HG02610 (cell line): ENCODE measurements around the gene HOXA4.

Experiments
- ATAC-seq: cut with Tn5 transposase; IDR thresholded peaks from one replicate; pipeline ENCODE4 v1.9.1; 2021; ENCODE audit warnings: mild to moderate bottlenecking, moderate library complexity; ENCODE audit not compliant: unreplicated experiment

The HOXA4 gene

GRCh38 chr7:27158436-27159265, 28.1 kb upstream of the HOXA4 start:
- no peak for ATAC-seq

GRCh38 chr7:27157702-27158431, 27.3 kb upstream of the HOXA4 start:
- ATAC-seq = no peak

DNA sequence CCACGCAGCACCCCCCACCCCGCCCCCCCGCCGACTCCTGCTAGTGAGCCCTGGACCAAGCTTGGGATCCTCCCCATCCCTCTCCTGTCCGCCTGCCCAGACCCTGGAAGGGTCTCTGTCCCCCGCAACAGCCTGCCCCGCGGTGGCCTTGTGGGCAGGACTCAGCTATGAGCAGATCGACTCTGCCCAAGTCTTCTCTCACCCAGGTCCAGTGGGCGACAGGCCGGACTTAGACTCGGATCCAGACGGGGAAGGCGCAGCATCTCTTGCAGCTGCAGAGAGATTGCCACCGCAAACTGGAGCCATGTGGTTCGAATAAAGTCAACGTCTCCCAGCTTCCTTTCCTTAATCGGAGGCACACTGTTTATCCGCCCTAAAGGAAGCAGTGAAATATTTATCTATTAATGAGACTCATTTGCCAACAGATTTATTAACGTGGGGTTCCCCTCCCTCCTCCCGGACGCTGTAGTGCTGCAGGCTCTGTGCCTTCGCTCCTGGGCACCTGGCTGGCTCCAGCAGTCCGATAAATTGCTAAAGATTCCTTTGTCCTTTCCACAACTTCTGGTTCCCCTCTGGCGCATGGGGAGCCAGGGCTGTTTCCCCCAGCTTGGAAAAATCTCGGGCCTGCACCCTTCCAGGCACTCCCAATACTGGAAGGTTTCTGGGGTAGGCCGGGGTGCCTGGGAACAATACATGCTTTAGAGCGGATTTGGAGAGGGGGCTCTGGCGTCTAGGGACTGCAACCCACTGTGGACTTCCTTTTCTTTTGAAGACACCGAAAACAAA, 26.6 kb upstream of the HOXA4 start:
- no peak for ATAC-seq

- ATAC-seq = no peak
Measured at GRCh38 chr7:27156508-27156898, 25.9 kb upstream of the HOXA4 start, which contains the start of gene HOXA7. HOXA7 (minus strand) TSS chr7:27156675; CDS start chr7:27156545, 130 bp downstream.

DNA sequence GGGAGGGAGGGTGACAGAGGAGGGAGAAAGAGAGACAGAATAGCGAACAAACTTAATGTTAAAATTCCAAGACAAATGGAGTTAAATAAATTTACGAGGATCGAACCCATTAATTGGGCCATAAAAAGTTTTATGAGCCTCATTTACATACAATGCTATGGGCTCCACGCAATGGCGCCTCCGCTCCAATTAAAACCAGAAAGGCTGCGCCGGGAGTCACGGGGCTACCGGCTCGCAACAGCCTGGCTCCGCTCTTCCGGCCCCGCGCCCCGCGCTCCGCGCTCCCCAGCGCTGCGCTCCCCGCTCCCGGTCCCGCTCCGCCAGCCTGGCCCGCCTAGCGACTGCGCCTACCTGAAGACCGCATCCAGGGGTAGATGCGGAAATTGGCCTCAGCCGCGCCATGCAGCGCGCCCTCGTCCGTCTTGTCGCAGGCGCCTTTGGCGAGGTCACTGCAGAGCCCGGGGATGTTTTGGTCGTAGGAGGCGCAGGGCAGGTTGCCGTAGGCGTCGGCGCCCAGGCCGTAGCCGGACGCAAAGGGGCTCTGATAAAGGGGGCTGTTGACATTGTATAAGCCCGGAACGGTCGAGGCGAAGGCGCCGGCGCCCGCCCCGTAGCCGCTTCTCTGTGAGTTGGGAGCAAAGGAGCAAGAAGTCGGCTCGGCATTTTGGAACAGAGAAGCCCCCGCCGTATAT, 25.4 kb upstream of the HOXA4 start:
- no peak for ATAC-seq

GRCh38 chr7:27154901-27155815, 24.6 kb upstream of the HOXA4 start:
- no peak for ATAC-seq

DNA sequence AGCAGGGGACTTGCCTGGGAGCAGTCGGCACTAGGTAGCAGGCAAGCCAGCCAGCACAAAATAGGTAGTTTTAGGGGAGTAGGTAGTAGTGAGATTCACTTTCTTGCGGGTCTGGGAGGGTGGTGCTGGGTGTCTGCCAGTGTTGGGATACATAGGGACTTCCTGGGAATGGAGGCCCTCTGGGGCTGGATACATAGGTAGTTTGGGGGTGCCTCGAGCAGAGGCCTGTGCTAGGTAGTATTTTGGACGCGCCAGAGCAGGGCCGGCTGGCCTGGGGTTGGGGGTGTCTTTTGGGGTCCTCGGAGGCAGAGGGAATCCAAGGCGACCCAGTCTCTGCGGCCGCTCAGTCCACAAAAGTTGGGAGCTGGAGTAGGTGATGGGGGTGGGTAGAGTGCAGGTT, 23.8 kb upstream of the HOXA4 start:
- no peak for ATAC-seq

DNA sequence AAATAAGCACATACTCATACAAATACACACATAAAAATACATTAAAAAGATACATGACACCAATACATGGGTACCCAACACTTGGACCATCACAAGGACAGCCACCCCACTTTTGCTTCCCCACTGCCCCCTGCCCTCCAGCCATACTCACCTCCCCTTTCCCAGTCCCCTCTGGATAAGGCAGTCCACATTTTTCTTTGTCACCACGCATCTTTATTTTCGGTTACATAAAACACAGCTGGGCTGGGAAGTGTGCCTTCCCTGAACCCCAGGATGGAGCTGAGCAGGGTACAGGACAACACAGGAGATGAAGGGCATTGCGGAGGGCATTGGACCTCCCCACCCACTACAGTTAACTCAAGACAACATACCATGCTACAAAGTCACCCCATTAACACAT, 23.0 kb upstream of the HOXA4 start:
- no peak for ATAC-seq

GRCh38 chr7:27152816-27153442, 22.4 kb upstream of the HOXA4 start:
- no peak for ATAC-seq

GRCh38 chr7:27151931-27152815, 21.6 kb upstream of the HOXA4 start, which contains the start of gene HOXA3:
HOXA3 (minus strand) TSS chr7:27152583; CDS start chr7:27110640, 41,943 bp downstream.
- no peak for ATAC-seq

- no peak for ATAC-seq
Measured at GRCh38 chr7:27151341-27151930, 20.9 kb upstream of the HOXA4 start.

GRCh38 chr7:27150568-27151340, 20.2 kb upstream of the HOXA4 start:
- peak; percentile 76 for ATAC-seq

DNA sequence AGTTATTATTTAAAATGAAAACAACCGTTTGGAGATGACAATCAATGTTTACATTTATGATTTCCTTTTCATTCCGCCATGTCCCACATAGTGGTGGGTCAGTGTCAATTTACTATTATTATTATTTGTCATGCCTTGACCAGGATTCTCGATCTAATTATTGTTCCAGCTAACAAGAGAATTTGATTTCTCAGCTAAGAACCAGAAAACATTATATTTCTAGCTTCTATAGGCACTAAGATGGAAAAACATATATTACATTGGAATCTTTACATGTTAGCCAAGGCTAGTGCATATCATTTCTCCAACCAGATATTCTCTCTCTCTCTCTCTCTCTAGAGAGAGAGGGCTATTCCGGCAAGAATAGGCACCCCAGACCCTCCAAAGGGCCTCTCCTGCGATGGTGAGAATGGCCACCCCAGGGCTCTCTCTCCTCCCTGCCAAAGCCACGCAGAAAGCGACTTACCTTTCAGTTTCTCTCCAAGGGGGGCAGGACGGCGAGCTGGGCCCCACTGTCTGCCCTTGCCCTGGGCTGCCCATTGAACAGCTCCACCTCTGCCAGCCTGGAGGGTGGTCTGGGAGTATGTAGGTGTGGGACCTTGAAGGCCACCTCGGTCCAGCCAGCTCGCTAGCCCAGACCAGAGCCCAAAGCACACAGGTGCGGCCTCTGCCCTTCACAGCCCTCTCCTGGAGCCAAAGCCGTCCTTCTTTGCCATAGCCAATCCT, 19.4 kb upstream of the HOXA4 start:
- no peak for ATAC-seq

GRCh38 chr7:27148756-27149641, 18.4 kb upstream of the HOXA4 start:
- no peak for ATAC-seq

GRCh38 chr7:27148031-27148755, 17.6 kb upstream of the HOXA4 start:
- no peak for ATAC-seq
